ENCODE measurements around the gene PLGRKT.
"Not testable (repeated sequence)": the region's sequence is repeated elsewhere in the genome, so short reads cannot be mapped to it uniquely, and the experiment has no call there.

Gene PLGRKT

DNA sequence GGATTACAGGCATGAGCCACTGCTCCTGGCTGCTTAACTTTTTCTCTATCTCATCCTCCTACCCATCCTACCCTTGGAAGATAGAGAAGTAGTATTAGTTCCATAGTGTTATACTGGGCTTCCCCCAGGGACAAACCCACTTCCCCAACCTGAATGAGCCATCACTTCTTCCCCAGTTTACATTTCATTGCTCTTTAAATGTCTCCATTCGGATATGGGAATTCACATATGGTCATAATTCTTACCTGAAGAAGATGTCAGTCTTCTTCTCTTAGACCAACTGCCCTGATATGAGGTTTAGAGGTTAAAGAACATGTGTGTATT is 14.5 kb upstream of the PLGRKT start:
- no peak for DNase-seq (ENCODE audit: low read depth)

DNA sequence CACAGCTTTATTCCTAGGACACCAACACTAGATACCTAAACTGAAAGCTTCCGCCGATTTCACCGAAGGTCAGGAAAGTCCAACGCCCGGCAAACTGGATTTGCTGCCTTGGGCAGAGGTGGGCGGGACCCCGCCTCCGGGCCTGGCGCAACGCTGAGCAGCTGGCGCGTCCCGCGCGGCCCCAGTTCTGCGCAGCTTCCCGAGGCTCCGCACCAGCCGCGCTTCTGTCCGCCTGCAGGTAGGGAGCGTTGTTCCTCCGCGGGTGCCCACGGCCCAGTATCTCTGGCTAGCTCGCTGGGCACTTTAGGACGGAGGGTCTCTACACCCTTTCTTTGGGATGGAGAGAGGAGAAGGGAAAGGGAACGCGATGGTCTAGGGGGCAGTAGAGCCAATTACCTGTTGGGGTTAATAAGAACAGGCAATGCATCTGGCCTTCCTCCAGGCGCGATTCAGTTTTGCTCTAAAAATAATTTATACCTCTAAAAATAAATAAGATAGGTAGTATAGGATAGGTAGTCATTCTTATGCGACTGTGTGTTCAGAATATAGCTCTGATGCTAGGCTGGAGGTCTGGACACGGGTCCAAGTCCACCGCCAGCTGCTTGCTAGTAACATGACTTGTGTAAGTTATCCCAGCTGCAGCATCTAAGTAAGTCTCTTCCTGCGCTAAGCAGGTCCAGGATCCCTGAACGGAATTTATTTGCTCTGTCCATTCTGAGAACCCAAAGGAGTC is 12.8 kb upstream of the PLGRKT start, which contains the start of gene CD274:
TSS of gene CD274 (plus strand) at position 184 of the 733 bp plus-strand sequence. CDS start 5,572 bp downstream, outside the sequence.
- DNase-seq (ENCODE audit: low read depth) = peak; percentile 63

DNA sequence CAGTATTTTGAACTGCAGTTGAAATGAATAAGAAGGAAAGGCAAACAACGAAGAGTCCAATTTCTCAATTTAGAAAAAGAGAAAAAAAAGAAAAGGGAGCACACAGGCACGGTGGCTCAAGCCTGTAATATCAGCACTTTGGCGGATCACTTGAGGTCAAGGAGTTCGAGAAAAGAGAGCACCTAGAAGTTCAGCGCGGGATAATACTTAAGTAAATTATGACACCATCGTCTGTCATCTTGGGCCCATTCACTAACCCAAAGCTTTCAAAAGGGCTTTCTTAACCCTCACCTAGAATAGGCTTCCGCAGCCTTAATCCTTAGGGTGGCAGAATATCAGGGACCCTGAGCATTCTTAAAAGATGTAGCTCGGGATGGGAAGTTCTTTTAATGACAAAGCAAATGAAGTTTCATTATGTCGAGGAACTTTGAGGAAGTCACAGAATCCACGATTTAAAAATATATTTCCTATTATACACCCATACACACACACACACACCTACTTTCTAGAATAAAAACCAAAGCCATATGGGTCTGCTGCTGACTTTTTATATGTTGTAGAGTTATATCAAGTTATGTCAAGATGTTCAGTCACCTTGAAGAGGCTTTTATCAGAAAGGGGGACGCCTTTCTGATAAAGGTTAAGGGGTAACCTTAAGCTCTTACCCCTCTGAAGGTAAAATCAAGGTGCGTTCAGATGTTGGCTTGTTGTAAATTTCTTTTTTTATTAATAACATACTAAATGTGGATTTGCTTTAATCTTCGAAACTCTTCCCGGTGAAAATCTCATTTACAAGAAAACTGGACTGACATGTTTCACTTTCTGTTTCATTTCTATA is 12.0 kb upstream of the PLGRKT start:
- no peak for DNase-seq (ENCODE audit: low read depth)

DNA sequence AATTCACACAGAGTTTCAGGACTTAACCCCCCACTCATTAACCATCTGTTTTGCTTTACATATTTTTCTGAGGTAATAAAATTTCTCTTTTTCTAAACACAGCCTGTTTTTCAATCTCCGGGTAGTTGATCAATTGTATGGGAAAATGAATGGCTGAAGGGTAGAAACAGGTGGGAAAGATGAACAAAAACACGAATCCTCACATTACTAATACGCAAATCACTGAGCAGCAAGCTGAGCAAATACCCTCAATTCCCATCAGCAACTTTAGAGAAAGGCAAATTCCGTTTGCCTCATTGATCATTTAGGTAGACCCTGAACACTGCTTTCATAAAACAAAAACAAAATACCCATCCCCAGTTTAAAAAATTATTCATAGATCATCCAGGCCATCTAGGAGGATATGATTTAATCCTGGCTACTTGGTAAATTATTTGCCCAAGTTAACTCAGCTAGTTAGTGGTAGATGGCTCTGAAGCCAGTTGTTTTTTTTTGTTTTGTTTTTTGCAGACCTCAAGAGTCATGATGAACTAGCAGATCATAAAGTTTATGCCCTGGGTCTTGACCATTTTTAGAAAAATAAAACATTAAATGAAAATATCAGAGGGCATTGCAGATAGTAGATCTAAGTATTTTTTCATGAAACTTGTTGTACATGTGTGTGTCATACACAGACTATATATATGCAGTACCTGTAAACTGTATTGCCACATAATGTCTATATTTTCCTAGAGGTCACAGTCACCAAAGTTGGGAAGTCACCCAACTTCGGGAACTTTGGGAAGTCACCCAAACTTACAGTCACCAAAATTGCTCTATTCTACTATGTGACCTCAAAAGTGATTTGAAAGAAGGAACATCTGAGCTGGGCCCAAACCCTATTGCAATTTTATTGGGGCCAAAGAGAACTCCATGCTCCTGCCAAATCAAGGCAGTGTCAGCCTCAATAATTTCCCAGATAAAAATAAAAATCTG is 11.0 kb upstream of the PLGRKT start:
- DNase-seq (ENCODE audit: low read depth) = no peak

DNA sequence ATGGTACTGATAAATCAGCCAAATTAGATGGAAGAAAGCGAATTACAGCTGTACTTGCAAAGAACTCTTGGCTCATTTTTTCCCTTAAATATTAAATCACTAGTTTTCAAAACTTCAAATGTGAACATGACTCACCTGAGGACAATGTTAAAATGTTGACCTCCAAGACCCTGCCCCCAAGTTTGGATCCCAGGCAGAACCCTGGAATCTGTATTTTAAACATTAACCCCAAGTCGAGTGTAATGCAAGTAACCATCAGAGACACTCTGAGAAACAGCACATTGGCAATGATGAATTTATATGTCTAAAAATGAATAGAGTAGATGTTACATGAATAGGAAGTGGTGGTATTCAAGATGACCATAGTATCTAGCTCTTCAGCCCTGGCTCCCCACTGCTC is 10.3 kb upstream of the PLGRKT start:
- DNase-seq (ENCODE audit: low read depth) = no peak

DNA sequence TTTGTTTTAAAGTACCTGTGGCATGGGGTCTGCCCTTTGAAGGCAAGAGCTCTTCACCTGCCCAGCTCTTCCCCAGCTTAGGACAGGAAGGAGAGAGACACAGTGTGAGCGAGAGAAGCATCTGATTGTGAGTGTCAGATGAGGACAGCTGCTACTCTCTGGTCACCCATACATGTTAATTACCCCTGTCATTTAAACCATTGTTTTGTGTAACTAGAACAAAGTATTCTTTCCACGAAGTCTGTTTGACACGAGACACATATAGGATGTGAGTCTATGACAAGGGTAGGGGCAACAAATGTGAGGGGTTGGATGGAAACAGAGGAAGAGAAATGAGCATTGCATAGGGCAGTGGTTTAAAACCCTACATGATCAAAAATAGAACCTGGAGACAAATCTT is 9.6 kb upstream of the PLGRKT start:
- no peak for DNase-seq (ENCODE audit: low read depth)

DNA sequence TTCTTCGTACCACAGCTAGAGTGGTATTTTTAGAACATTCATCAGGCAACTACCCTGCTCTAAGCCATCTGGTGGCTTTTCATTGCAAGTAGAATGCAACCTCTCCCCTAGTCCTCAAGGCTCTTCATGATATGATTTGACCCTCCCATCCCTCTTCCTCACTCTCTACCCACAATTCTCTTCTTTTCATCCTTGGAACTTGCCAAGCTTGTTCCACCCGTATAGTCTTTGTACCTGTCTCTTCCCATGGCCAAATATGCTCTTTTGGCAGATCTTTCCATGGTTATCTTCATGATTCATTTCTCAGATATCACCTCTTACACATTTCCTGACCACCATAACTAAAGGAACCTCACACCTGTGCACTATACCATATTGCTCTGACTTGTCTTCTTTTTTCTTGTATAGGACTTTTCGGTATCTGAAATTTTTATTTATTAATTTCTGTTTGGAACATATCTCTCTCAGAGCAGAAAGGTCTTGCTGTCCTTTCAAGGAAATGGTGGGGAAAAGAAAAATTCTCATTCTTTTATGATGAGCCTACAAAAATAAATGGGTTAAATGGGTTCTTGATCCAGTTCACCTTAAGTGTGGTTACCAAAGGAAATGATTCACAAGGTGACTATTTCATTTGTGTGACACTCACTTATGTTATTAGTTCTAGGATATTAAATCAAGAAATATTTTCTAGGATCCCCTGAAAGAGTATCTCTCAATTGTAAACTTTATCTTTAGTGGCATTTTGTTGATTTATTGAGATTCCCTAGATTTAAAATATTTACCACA is 8.9 kb upstream of the PLGRKT start:
- no peak for DNase-seq (ENCODE audit: low read depth)

DNA sequence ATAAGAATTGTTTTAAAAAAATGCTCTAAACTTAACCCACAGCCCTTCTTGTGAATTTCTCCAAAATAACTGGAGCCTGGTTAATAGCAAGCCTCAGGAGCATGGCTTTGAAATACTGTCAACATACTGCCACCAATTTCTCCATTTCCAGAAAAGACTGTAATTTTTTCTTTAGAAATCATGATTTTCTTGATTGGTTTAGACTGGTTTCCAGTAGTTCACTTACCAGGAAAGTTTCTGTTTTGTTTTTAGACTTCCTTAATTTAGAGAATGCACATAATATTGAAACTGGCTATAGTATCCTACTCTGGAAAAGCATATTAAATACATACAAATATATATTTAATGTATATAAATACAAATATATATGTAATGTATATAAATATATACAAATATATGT is 8.2 kb upstream of the PLGRKT start:
- no peak for DNase-seq (ENCODE audit: low read depth)

DNA sequence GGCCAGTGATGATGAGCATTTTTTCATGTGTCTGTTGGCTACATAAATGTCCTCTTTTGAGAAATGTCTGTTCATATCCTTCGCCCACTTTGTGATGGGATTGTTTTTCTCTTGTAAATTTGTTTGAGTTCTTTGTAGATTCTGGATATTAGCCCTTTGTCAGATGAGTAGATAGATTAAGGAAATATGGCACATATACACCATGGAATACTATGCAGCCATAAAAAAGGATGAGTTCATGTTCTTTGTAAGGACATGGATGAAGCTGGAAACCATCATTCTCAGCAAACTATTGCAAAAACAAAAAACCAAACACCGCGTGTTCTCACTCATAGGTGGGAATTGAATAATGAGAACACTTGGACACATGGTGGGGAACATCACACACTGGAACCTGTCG is 7.4 kb upstream of the PLGRKT start:
- not testable (repeated sequence) for DNase-seq (ENCODE audit: low read depth)

DNA sequence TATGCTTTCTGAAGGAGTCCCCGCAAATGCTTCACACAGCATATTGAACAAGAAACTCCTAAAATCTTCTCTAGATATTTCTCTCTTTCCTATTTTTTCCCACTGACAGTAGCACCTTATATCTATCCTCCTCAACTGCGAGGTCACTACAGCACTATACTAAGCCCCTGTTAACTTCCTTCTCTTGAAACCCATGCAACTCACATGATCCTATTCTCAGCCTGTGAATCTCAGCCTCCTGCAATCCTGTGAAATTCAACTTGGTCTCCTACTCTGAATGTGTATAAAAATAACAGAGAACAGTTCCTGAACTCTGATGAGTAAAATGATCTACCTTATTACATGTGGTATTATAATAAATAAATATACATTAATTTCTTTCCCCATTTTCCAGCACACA is 6.1 kb upstream of the PLGRKT start:
- no peak for DNase-seq (ENCODE audit: low read depth)

DNA sequence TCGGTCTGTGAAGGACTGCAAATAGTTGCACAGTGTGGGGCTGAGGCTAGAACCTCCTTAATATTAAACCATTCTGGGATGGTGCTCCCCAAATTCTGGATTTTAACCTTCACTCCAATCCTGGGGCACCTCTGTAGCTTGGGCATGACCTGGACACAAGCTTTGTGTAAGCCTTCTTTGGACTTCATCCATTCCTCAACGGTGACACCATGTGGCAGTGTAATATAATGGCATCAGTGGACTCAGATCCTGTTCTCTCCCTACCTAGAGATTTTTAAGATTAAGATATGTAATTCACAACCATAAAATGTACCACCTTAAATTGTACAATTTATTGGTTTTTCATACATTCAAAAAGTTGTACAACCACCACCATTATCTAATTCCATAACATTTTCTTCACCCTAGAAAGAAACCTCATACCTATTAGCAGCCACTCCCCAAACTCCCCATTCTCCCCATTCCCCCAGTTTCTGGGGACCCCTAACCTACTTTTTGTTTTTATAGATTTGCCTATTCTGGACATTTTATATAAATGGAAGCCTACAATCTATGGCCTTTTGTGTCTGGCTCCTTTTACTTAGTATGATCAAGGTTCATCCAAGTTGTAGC is 4.8 kb upstream of the PLGRKT start:
- no peak for DNase-seq (ENCODE audit: low read depth)

DNA sequence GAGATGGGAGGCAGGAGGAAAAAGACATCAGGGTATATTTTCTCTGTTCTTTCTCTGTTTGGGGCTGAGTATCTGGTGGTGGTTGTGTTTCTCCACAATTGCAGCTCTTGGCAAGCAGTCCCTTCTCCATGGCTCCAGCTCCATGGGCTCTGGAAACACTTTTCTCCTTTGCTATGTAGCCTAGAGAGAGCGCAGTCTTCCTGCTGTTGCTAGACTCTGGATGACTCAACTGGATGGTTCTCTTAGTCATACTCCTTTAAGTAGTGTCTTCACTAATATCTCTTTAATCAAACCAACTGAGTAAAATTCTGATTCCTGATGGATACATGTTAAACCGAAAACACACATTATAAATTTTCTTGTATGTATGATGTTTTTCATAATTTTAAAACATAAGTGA is 3.3 kb upstream of the PLGRKT start:
- DNase-seq (ENCODE audit: low read depth) = no peak

DNA sequence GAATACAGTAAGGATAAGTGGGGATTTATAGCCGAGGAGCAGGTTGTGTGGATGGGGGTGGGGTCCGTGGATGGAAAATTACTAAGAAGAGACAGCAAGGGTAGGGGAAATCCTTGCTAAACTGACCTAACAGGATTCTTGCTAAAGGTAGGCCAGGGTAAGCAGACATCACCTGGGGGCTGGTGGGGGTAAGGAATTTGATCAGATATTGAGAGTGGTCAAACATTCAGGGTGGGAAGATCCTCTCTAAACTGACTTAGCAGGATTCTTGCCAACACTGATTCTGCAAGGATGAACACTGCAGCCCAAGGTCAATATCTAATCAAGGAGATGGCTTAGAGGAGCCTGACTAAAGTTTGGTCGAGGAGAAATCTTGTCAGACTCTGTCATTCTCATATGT is 2.7 kb upstream of the PLGRKT start:
- DNase-seq (ENCODE audit: low read depth) = no peak

DNA sequence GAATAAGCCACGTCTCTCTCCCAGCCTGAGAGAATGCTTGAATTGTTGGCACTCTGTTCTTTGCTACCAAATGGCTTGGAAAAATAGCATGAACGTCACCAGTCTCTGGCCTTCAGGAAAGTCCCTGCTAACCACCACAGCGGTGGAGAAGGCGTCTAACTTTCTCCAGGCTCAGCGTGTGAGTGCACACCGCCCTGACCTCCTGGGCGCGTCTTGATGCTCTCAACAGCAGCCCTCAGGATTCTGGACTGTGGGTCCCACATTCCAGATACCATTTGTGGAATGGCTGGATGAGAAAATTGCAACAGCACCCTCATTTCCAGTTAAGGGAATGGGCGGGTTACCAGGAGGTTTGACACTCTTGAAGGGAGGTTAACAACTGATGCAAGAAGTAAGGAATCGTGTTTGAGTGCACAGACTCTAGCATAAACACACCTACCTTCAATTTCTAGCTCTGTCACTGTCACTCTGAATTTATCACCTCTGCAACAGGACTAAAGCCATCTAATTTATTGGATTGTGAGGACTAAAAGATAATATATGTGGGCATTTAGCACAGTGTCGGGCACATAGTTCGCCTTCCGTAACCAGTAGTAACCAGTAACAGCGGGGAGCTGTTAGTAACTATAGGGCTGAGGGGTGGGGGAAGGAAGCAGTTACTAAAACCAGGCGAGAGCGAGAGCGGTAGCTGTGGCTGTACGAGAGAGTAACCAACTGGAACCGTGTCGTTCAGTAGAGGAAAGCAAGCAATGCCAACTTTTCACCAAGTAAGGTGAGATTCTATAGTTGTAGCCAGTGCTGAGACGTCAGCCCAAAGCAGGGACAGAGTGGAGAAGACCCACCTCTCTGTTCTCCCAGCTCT is 807 bp upstream of the PLGRKT start:
- no peak for DNase-seq (ENCODE audit: low read depth)

DNA sequence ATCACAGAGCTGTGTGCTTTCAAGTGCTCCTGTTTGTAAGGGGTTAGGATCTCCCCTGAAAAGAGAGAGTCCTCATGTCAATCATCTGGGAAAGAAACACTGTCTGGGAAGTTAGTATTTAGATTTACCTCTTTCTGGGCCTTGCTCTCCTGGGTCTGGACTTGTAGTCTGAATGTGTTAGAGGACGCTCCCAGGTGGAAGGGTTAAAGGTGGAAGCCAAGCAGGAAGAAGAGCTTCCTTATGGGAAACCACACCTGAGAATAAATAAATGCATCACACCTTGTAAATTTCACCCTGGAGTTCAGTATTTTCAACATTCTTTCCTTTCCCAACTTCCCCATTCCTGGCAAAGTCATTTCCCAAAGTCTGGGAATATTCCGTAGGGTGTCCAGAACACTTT is 1.3 kb downstream of the PLGRKT start:
- DNase-seq (ENCODE audit: low read depth) = no peak

DNA sequence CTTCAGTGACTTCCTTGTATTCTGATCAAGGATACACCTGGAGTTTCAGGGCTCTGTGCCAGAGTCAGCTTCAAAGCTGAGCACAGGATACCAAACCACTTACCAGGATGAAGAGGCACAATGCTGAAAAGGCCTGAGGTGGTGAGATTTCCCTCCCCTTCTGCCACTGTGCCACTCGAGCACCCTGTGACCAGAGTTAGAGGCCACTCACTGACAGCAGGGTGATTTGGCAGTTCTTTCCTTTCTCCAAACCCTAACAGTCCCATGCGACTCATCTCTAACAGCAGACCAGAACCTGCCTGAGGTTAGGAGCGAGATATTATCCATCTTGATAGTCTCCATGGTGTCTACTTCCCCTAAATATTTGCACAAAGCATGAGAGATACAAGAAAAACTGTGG is 1.8 kb downstream of the PLGRKT start:
- DNase-seq (ENCODE audit: low read depth) = no peak

DNA sequence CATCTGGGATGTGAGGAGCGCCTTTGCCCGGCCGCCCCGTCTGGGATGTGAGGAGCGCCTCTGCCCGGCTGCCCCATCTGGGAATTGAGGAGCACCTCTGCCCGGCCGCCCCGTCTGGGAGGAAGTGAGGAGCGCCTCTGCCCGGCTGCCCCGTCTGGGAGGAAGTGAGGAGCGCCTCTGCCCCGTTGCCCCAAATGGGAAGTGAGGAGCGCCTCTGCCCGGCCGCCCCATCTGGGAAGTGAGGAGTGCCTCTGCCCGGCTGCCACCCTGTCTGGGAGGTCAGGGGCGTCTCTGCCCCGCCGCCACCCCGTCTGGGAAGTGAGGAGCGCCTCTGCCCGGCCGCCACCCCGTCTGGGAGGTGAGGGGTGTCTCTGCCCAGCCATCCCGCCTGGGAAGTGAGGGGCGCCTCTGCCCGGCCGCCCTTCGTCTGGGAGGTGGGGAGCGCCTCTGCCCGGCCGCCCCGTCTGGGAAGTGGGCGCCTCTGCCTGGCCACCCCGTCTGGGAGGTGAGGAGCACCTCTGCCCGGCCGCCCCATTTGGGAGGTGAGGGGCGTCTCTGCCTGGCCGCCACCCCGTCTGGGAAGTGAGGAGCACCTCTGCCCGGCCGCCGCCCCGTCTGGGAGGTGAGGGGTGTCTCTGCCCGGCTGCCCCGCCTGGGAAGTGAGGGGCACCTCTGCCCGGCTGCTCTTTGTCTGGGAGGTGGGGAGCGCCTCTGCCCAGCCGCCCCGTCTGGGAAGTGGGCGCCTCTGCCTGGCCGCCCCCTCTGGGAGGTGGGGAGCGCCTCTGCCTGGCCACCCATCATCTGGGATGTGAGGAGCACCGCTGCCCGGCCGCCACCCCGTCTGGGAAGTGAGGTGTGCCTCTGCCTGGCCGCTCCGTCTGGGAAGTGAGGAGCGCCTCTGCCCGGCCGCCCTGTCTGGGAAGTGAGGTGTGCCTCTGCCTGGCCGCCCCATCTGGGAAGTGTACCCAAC is 3.6 kb downstream of the PLGRKT start:
- DNase-seq (ENCODE audit: low read depth) = not testable (repeated sequence)

DNA sequence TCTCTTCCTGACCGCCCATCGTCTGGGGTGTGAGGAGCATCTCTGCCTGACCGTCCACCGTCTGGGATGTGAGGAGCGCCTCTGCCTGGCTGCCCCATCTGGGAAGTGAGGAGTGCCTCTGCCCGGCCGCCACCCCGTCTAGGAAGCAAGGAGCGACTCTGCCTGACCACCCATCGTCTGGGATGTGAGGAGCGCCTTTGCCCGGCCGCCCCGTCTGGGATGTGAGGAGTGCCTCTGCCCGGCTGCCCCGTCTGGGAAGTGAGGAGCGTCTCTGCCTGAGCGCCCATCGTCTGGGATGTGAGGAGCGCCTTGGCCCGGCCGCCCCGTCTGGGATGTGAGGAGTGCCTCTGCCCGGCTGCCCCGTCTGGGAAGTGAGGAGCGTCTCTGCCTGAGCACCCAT is 4.4 kb downstream of the PLGRKT start:
- not testable (repeated sequence) for DNase-seq (ENCODE audit: low read depth)

DNA sequence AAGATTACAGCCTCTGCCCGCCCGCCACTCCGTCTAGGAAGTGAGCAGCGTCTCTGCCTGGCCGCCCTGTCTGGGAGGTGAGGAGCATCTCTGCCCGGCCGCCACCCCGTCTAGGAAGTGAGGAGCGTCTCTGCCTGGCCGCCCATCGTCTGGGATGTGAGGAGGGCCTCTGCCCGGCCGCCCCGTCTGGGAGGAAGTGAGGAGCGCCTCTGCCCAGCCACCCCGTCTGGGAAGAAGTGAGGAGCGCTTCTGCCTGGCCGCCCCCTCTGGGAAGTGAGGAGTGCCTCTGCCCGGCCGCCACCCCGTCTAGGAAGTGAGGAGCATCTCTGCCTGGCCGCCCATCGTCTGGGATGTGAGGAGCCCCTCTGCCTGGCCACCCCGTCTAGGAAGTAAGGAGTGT is 4.8 kb downstream of the PLGRKT start:
- not testable (repeated sequence) for DNase-seq (ENCODE audit: low read depth)

Data from HS-5 (cell line).